Stimulated activated CD4-positive, alpha-beta T cell treated with anti-CD3 and anti-CD28 coated beads, Interleukin-1b, Interleukin-23, amount 100 ng/mL, for 1 hour (primary cell): ENCODE data around the gene TMEM132E.

Experiments
- DNase-seq, 2 donors: peaks; one replicate each; pipeline ENCODE4 v3.0.0-alpha.2; 2020; ENCODE audit warnings: low read depth in 2 of 2

Gene TMEM132E

GRCh38 chr17:34568953-34569352, 10.4 kb upstream of the TMEM132E start:
- no peak for DNase-seq

GRCh38 chr17:34569591-34569990, 9.8 kb upstream of the TMEM132E start:
- DNase-seq, result no peak

GRCh38 chr17:34570506-34570905, 8.9 kb upstream of the TMEM132E start:
- DNase-seq, result no peak

- no peak for DNase-seq
Observed at GRCh38 chr17:34571428-34572130, 7.8 kb upstream of the TMEM132E start.

GRCh38 chr17:34572483-34572882, 6.9 kb upstream of the TMEM132E start:
- DNase-seq, result no peak

GRCh38 chr17:34575182-34575581, 4.2 kb upstream of the TMEM132E start:
- DNase-seq, result no peak

GRCh38 chr17:34578016-34578415, 1.4 kb upstream of the TMEM132E start:
- no peak for DNase-seq

- DNase-seq, result no peak
Observed at GRCh38 chr17:34578656-34579016, 746 bp upstream of the TMEM132E start.

- no peak for DNase-seq
Observed at GRCh38 chr17:34579979-34580684, 750 bp downstream of the TMEM132E start.

GRCh38 chr17:34580685-34581445, 1.5 kb downstream of the TMEM132E start:
- DNase-seq, result no peak

- no peak for DNase-seq
Observed at GRCh38 chr17:34581446-34582184, 2.2 kb downstream of the TMEM132E start.

- no peak for DNase-seq
Observed at GRCh38 chr17:34582185-34582900, 3.0 kb downstream of the TMEM132E start.

GRCh38 chr17:34582901-34583245, 3.5 kb downstream of the TMEM132E start:
- DNase-seq, result no peak

GRCh38 chr17:34584805-34585416, 5.5 kb downstream of the TMEM132E start:
- DNase-seq, result no peak

- no peak for DNase-seq
Observed at GRCh38 chr17:34586346-34586846, 7.0 kb downstream of the TMEM132E start.

GRCh38 chr17:34588266-34588665, 8.9 kb downstream of the TMEM132E start:
- DNase-seq, result no peak

- DNase-seq, result no peak
Observed at GRCh38 chr17:34589120-34589965, 10.0 kb downstream of the TMEM132E start.

- DNase-seq, result no peak
Observed at GRCh38 chr17:34592002-34592401, 12.6 kb downstream of the TMEM132E start.

- DNase-seq, result no peak
Observed at GRCh38 chr17:34596920-34597319, 17.5 kb downstream of the TMEM132E start.
